Transverse colon (tissue), 3 donors: ENCODE data around the gene GPR107.

Source experiments
- CTCF ChIP-seq, 5 experiments: fragments of 200-600 bp in 3 of 5; fragments of 450-650 bp in 2 of 5; sonication (generic) in 3 of 5; IDR thresholded peaks; 1 replicate in 2 of 5; 2 replicates in 3 of 5; pipeline ENCODE4 v1.5.1; 2016 to 2017; ENCODE audit warnings: antibody characterized with exemption in 5 of 5, inconsistent platforms in 3 of 5, mild to moderate bottlenecking in 2 of 5, moderate library complexity in 1 of 5
- POLR2A ChIP-seq: fragments of 450-650 bp; IDR thresholded peaks from one replicate; pipeline ENCODE4 v1.6.1; 2016; ENCODE audit warnings: antibody characterized with exemption, mild to moderate bottlenecking, moderate library complexity

- TF ChIP-seq POLR2A (no peak), CTCF (IDR thresholded peaks at IDR 0.05) (no peak)
Measured at GRCh38 chr9:130158001-130158400, 104.3 kb downstream of the GPR107 start.
